HCT116 (cell line): Measurements from ENCODE around the gene CTRL. TPM values are rescaled to one million over a fixed set of nuclear protein-coding genes. Genes with fewer than 3 reads are reported as not detected.
A peak's percentile ranks its signal among the peaks of the same experiment; 100 is the strongest.

Source experiments
- ATAC-seq: fragments of 200-7000 bp; cut with Tn5 transposase; 2 replicates; pipeline ENCODE4 v1.9.1; 2020; ENCODE audit warnings: mild to moderate bottlenecking, moderate library complexity
- BruUV-seq: library from RNA; stranded (reverse); fragments of 400-500 nt; replicated peaks from 2 replicates; lab custom pipeline; 2021; lab: Mats Ljungman, UMichigan
- CTCF ChIA-PET: fragments of 300-600 bp; sonication (Branson Sonifier 250); formaldehyde crosslinking; loops from one replicate; lab custom pipeline; 2021; ENCODE audit warnings: antibody characterized with exemption; lab: Charles Lee
- POLR2A ChIA-PET: fragments of 300-600, 350-600 bp; sonication (Branson Sonifier 250); formaldehyde crosslinking; loops from one replicate; lab custom pipeline; 2021; ENCODE audit warnings: antibody characterized with exemption; lab: Charles Lee
- RAD21 ChIA-PET, 2 experiments: fragments of 300-600 bp; sonication (Branson Sonifier 250); formaldehyde crosslinking; loops; one replicate each; lab custom pipeline; 2023; ENCODE audit warnings: low total read pairs in 2 of 2; ENCODE audit not compliant: uncharacterized antibody in 2 of 2, unreplicated experiment in 2 of 2, low non-redundant PET in 1 of 2; lab: Charles Lee
- DNase-seq: peaks from one replicate; pipeline ENCODE4 v3.0.0-alpha.2; 2010; ENCODE audit warnings: low read depth, low spot score
- H2AFZ ChIP-seq: fragments of 200-600 bp; shearing (Covaris generic), sonication (generic); 2 replicates; pipeline ENCODE4 v1.6.1; 2017; ENCODE audit warnings: low read depth, mixed run types, mixed read lengths, antibody characterized with exemption, low read length; ENCODE audit not compliant: poor library complexity, severe bottlenecking
- H3K27ac ChIP-seq: 2 replicates; pipeline ENCODE4 v1.5.1; 2012; ENCODE audit warnings: low read depth, low read length
- H3K27me3 ChIP-seq: fragments of 200-600 bp; sonication (generic); 2 replicates; pipeline ENCODE4 v1.6.1; 2016; ENCODE audit warnings: mixed run types, low read length, mixed read lengths; ENCODE audit not compliant: insufficient read depth
- H3K36me3 ChIP-seq, 2 experiments: fragments of 200-500 bp in 1 of 2; fragments of 200-600 bp in 1 of 2; sonication (Bioruptor generic) in 1 of 2; sonication (generic) in 1 of 2; 2 replicates each; pipeline versions ENCODE4 v1.5.1 to v1.6.1; 2014 to 2016; ENCODE audit warnings: low read length in 2 of 2, inconsistent platforms in 1 of 2, mixed read lengths in 1 of 2, mixed run types in 1 of 2; ENCODE audit not compliant: insufficient read depth in 2 of 2, control insufficient read depth in 1 of 2
- H3K4me1 ChIP-seq, 2 experiments: fragments of 200-600 bp in 1 of 2; sonication (generic) in 1 of 2; 2 replicates each; pipeline versions ENCODE4 v1.5.1 to v1.6.1; 2012 to 2017; ENCODE audit warnings: low read length in 2 of 2, inconsistent platforms in 1 of 2, mild to moderate bottlenecking in 1 of 2, mixed read lengths in 1 of 2, mixed run types in 1 of 2, moderate library complexity in 1 of 2; ENCODE audit not compliant: insufficient read depth in 2 of 2, control insufficient read depth in 1 of 2
- H3K4me2 ChIP-seq: fragments of 200-600 bp; sonication (generic); 2 replicates; pipeline ENCODE4 v1.6.1; 2017; ENCODE audit warnings: mixed run types, low read length, mixed read lengths
- H3K4me3 ChIP-seq, 2 experiments: fragments of 200-600 bp in 1 of 2; sonication (generic) in 1 of 2; replicated peaks in 1 of 2; 2 replicates each; pipeline ENCODE4 v1.5.1; 2011 to 2016; ENCODE audit warnings: low read length in 2 of 2, control low read depth in 1 of 2, low read depth in 1 of 2, mild to moderate bottlenecking in 1 of 2, mixed read lengths in 1 of 2, mixed run types in 1 of 2
- H3K79me2 ChIP-seq: fragments of 200-600 bp; sonication (generic); 2 replicates; pipeline ENCODE4 v1.6.1; 2017; ENCODE audit warnings: mild to moderate bottlenecking, mixed run types, low read length, moderate library complexity, mixed read lengths; ENCODE audit not compliant: insufficient read depth
- H3K9ac ChIP-seq: fragments of 200-600 bp; sonication (generic); 2 replicates; pipeline ENCODE4 v1.6.1; 2016; ENCODE audit warnings: low read length, mixed read lengths
- H3K9me2 ChIP-seq: fragments of 200-600 bp; sonication (generic), shearing (Covaris generic); 2 replicates; pipeline ENCODE4 v1.6.1; 2017; ENCODE audit warnings: mixed run types, mild to moderate bottlenecking, moderate library complexity; ENCODE audit not compliant: insufficient read depth
- H3K9me3 ChIP-seq, 2 experiments: fragments of 200-500 bp in 1 of 2; fragments of 200-600 bp in 1 of 2; sonication (Bioruptor generic) in 1 of 2; sonication (generic) in 1 of 2; 2 replicates each; pipeline ENCODE4 v1.6.1; 2014 to 2017; ENCODE audit warnings: low read length in 2 of 2, mixed read lengths in 2 of 2, inconsistent platforms in 1 of 2, low read depth in 1 of 2, mild to moderate bottlenecking in 1 of 2, mixed run types in 1 of 2, moderate library complexity in 1 of 2; ENCODE audit not compliant: control insufficient read depth in 1 of 2, insufficient read depth in 1 of 2
- H4K20me1 ChIP-seq: fragments of 200-600 bp; sonication (generic), shearing (Covaris generic); 2 replicates; pipeline ENCODE4 v1.6.1; 2017; ENCODE audit warnings: mixed run types, mild to moderate bottlenecking, moderate library complexity; ENCODE audit not compliant: insufficient read depth
- ELF1 ChIP-seq: IDR thresholded peaks from 2 replicates; pipeline ENCODE4 v1.6.1; 2012; ENCODE audit warnings: low read depth, borderline replicate concordance
- EZH2 ChIP-seq: fragments of 200-600 bp; sonication (generic); IDR thresholded peaks from 2 replicates; pipeline ENCODE4 v1.6.1; 2017; ENCODE audit warnings: antibody characterized with exemption, mixed run types
- JUND ChIP-seq: IDR thresholded peaks from 2 replicates; pipeline ENCODE4 v1.6.1; 2012
- RAD21 ChIP-seq: IDR thresholded peaks from 2 replicates; pipeline ENCODE4 v1.6.1; 2012; ENCODE audit warnings: low read depth, mild to moderate bottlenecking
- ZFX ChIP-seq: fragments of 450-650 bp; IDR thresholded peaks from 2 replicates; pipeline ENCODE4 v1.6.1; 2017
- intact Hi-C: fragments of 100-400 bp; cut with micrococcal nuclease; formaldehyde crosslinking; loops from 2 replicates; pipeline ENCODE4 v1.10.0; 2022
- total RNA-seq: library from RNA; stranded (reverse); gene quantifications from one replicate; pipeline ENCODE4 v1.2.1, GENCODE V29; 2021; ENCODE audit not compliant: unreplicated experiment
- TF ChIP-seq, protein P1 (sequence below): IDR thresholded peaks from 2 replicates; pipeline ENCODE4 v1.6.1; 2012

Gene CTRL
- total RNA-seq, 1 experiment from 2014 or later, result 3.4 TPM

DNA sequence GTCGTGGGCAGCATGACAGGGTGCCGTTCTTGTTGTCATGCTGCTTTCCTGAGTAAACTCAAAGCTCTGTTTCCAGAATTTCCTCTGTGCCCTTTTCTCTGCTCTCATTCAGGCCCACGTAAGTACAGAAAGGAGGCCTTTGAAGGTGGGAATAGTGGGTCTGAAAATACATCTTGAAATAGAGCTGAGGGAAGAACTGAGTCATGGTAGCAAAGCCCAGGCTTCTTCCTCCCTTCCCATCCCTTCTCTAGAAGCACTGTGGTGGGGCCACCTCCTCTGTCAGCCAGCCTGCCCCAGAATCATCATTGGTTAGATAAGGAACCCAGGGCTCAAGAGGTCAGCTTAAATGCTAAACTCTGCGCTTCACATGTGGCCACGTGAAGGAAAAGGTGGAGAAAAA is 9.4 kb downstream of the CTRL start:
- ATAC-seq, result no peak
- CTCF ChIA-PET, result interaction anchor here (1.4 kb wide), 1 partner anchor 39 kb away, joined by 3 read pairs; no protein-coding TSS in a partner anchor
- no peaks in the 10 kb centered on the region for H4K20me1 ChIP-seq
- RAD21 ChIA-PET, result no interaction called here
- no peak overlapping the region for H2AFZ ChIP-seq
- H3K9ac ChIP-seq, result no peak overlapping the region
- H3K4me2 ChIP-seq, result no peak overlapping the region
- peaks cover 9 to 11% of the 10 kb centered on the region in 2 experiments for H3K4me1 ChIP-seq
- BruUV-seq, result no TSS peak
- DNase-seq, result no peak
- H3K27me3 ChIP-seq, result no peaks in the 10 kb centered on the region
- no peak overlapping the region for H3K27ac ChIP-seq
- H3K9me2 ChIP-seq, result no peaks in the 10 kb centered on the region
- H3K79me2 ChIP-seq, result no peaks in the 10 kb centered on the region
- POLR2A ChIA-PET, result no interaction called here
- H3K4me3 ChIP-seq, result no peak overlapping the region
- intact Hi-C loops, result no loop called here
- TF ChIP-seq EZH2, result no peak
- no peak for TF ChIP-seq ELF1
- TF ChIP-seq ZFX, result no peak
- TF ChIP-seq, protein P1, sequence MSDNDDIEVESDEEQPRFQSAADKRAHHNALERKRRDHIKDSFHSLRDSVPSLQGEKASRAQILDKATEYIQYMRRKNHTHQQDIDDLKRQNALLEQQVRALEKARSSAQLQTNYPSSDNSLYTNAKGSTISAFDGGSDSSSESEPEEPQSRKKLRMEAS, result no peak
- H3K9me3 ChIP-seq, result no peaks in the 10 kb centered on the region
- H3K36me3 ChIP-seq, result no peaks in the 10 kb centered on the region

DNA sequence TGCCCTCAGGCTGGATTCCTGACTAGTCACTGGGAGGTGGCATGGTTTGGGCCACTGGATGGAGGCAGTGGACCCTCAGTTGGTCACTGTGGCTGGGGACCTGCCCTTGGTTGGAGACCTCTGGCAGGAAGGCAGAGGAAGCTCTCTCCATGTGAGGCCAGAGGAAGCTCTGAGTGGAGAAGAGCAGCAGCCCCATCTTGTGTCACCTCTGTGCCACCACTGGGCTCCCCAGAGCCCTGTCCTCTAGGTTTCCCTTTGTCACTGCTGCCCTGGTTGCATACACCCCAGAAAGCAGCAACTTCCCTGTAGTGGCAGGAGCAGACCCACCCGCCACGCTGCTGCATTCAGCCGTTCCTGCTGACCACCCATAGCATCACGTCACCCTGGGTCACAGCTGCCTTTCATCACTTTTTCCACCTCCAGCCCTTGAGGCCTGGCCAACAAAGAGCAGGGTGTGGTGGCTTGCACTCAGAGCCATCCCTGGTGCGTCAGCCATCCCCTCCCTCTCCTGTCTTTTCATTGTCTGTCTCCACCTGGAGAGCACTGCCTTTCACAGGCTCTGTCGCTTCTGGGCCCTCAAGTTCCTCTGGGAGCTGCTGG is 11.9 kb downstream of the CTRL start:
- CTCF ChIA-PET, result interaction anchor here (0.8 to 0.9 kb wide), 2 partner anchors 103 to 426 kb away, joined by 3 to 4 read pairs; no protein-coding TSS in a partner anchor
- no TSS peak for BruUV-seq

More for the DNA sequence above, 11.9 kb downstream of the CTRL start:
- Histone ChIP-seq H3K36me3 (no peaks in the 10 kb centered on the region), H3K27ac (no peak overlapping the region), H3K27me3 (no peaks in the 10 kb centered on the region), H3K9me3 (no peaks in the 10 kb centered on the region), H3K9me2 (no peaks in the 10 kb centered on the region)
- intact Hi-C loops, result no loop called here
- no peak for DNase-seq
- TF ChIP-seq JUND (no peak), RAD21 (peak; percentile 35; the same call in 1 of the 2 replicates)
- TF ChIP-seq, all 23 proteins: peak for 1
- Histone ChIP-seq H4K20me1 (no peaks in the 10 kb centered on the region), H3K4me2 (no peak overlapping the region), H3K9ac (no peak overlapping the region), H3K79me2 (no peaks in the 10 kb centered on the region), H3K4me1 (peaks cover 12 to 16% of the 10 kb centered on the region in 2 experiments), H2AFZ (no peak overlapping the region), H3K4me3 (no peak overlapping the region)
- ChIA-PET POLR2A (no interaction called here), RAD21 (no interaction called here)
- ATAC-seq, result 0 out of 2 replicates have a peak, but pooled peaks have one; percentile 31
